NCI-H2227 (cell line): Measurements from ENCODE around the gene LRRK2.

Experiments
- DNase-seq: peaks from one replicate; lab custom pipeline; 2025; ENCODE audit not compliant: unreplicated experiment; lab: John Stamatoyannopoulos, UW

Gene LRRK2

GRCh38 chr12:40224439-40225291 lies at the start of gene LRRK2:
Gene LRRK2 (plus strand): TSS chr12:40224997. CDS start chr12:40225132, 135 bp downstream.
- peak; percentile 6 for DNase-seq

- DNase-seq = no peak
Observed at GRCh38 chr12:40175045-40175444, 49.8 kb upstream of the LRRK2 start.

GRCh38 chr12:40175489-40175888 lies 49.3 kb upstream of the LRRK2 start:
- no peak for DNase-seq

- DNase-seq = no peak
Observed at GRCh38 chr12:40178701-40179100, 46.1 kb upstream of the LRRK2 start.

- DNase-seq = no peak
Observed at GRCh38 chr12:40181490-40181889, 43.3 kb upstream of the LRRK2 start.

GRCh38 chr12:40183715-40184114 lies 41.1 kb upstream of the LRRK2 start:
- DNase-seq = no peak

- no peak for DNase-seq
Observed at GRCh38 chr12:40184493-40185302, 40.1 kb upstream of the LRRK2 start.

GRCh38 chr12:40185303-40185693 lies 39.5 kb upstream of the LRRK2 start:
- no peak for DNase-seq

GRCh38 chr12:40188558-40189320 lies 36.1 kb upstream of the LRRK2 start:
- no peak for DNase-seq

- DNase-seq = no peak
Observed at GRCh38 chr12:40192704-40193255, 32.0 kb upstream of the LRRK2 start.

GRCh38 chr12:40194846-40195245 lies 30.0 kb upstream of the LRRK2 start:
- DNase-seq = no peak

- DNase-seq = no peak
Observed at GRCh38 chr12:40197590-40197989, 27.2 kb upstream of the LRRK2 start.

GRCh38 chr12:40198601-40199000 lies 26.2 kb upstream of the LRRK2 start:
- DNase-seq = no peak

- no peak for DNase-seq
Observed at GRCh38 chr12:40202095-40203059, 22.4 kb upstream of the LRRK2 start.

GRCh38 chr12:40203060-40203430 lies 21.8 kb upstream of the LRRK2 start:
- no peak for DNase-seq

- DNase-seq = no peak
Observed at GRCh38 chr12:40204337-40204736, 20.5 kb upstream of the LRRK2 start.

- DNase-seq = no peak
Observed at GRCh38 chr12:40207551-40207950, 17.2 kb upstream of the LRRK2 start.

GRCh38 chr12:40208707-40209446 lies 15.9 kb upstream of the LRRK2 start:
- no peak for DNase-seq

GRCh38 chr12:40209886-40210285 lies 14.9 kb upstream of the LRRK2 start:
- no peak for DNase-seq
